ENCODE results near the gene RHBDD3. TPM values are rescaled to one million over a fixed set of nuclear protein-coding genes. Genes with fewer than 3 reads are reported as not detected.

Gene RHBDD3
- total and polyA plus RNA-seq, 2 donors (not counting 1 experiment from before 2014, with no cell fraction given) = 11.9 to 12.5 TPM

GRCh38 chr22:29231971-29232959 lies 35.5 kb downstream of the RHBDD3 start:
- no peak overlapping the region for H3K27ac ChIP-seq (ENCODE audit: low read length in 2 of 2)
- POLR2A ChIA-PET = no interaction called here
- Mint-ChIP-seq H3K4me3 (no peak overlapping the region), H3K4me1 (no peaks in the 10 kb centered on the region), H3K9me3 (ENCODE audit: insufficient read depth) (no peaks in the 10 kb centered on the region), H3K27me3 (peaks cover 12% of the 10 kb centered on the region), H3K27ac (no peak overlapping the region)
- TF ChIP-seq CTCF (IDR thresholded peaks at IDR 0.05) (no peak), EZH2 (IDR thresholded peaks at IDR 0.05; ENCODE audit: borderline replicate concordance, insufficient read depth, low read depth, low read length, poor library complexity, severe bottlenecking) (no peak)
- H3K27me3 ChIP-seq (replicated peaks in 1 of 4; ENCODE audit: control extremely low read depth in 1 of 4, control insufficient read depth in 3 of 4, insufficient read depth in 4 of 4, low read length in 3 of 4) = peaks cover 0 to 9% (median 0%) of the 10 kb centered on the region in 4 experiments
- H3K4me1 ChIP-seq (ENCODE audit: control insufficient read depth in 2 of 2, insufficient read depth in 2 of 2, low read length in 2 of 2) = no peaks in the 10 kb centered on the region
- H4K20me1 ChIP-seq (ENCODE audit: control insufficient read depth, insufficient read depth, low read length, poor library complexity, severe bottlenecking) = no peaks in the 10 kb centered on the region
- ATAC-seq (ENCODE audit: low read depth) (no peak), DNase-seq (no peak)
- no peak overlapping the region for H3K4me2 ChIP-seq (replicated peaks; ENCODE audit: low read depth, low read length, poor library complexity, severe bottlenecking)
- H2AFZ ChIP-seq (ENCODE audit: insufficient read depth, low read depth, low read length, poor library complexity, severe bottlenecking) = no peak overlapping the region
- H3K9ac ChIP-seq (ENCODE audit: low read length) = no peak overlapping the region
- H3K4me3 ChIP-seq (ENCODE audit: control extremely low read depth in 1 of 5, extremely low read depth in 1 of 5, insufficient read depth in 1 of 5, low read depth in 2 of 5, low read length in 4 of 5) = no peak overlapping the region
- H3K36me3 ChIP-seq (replicated peaks in 1 of 2; ENCODE audit: control extremely low read depth in 1 of 2, control insufficient read depth in 1 of 2, extremely low read depth in 1 of 2, insufficient read depth in 2 of 2, low read length in 1 of 2) = no peaks in the 10 kb centered on the region
- 87% methylated on average over 22 of the region's 22 CpGs for WGBS (ENCODE audit: insufficient coverage)
- H3K79me2 ChIP-seq (ENCODE audit: control insufficient read depth, insufficient read depth, low read length) = no peaks in the 10 kb centered on the region
- peaks cover 0 to 12% (median 0%) of the 10 kb centered on the region in 3 donors for H3K9me3 ChIP-seq (ENCODE audit: control extremely low read depth in 1 of 3, control insufficient read depth in 2 of 3, insufficient read depth in 1 of 3, low read length in 2 of 3)
- intact Hi-C loops (cut with micrococcal nuclease) = no loop called here
- CTCF ChIA-PET = no interaction called here

All from B cell (primary cell).